ENCODE results near the gene SLC52A3. TPM values are rescaled to one million over a fixed set of nuclear protein-coding genes. Genes with fewer than 3 reads are reported as not detected.
"Not testable (repeated sequence)": the region's sequence is repeated elsewhere in the genome, so short reads cannot be mapped to it uniquely, and the experiment has no call there.

Gene SLC52A3
- total RNA-seq (not detected), polyA plus RNA-seq (not detected)

DNA sequence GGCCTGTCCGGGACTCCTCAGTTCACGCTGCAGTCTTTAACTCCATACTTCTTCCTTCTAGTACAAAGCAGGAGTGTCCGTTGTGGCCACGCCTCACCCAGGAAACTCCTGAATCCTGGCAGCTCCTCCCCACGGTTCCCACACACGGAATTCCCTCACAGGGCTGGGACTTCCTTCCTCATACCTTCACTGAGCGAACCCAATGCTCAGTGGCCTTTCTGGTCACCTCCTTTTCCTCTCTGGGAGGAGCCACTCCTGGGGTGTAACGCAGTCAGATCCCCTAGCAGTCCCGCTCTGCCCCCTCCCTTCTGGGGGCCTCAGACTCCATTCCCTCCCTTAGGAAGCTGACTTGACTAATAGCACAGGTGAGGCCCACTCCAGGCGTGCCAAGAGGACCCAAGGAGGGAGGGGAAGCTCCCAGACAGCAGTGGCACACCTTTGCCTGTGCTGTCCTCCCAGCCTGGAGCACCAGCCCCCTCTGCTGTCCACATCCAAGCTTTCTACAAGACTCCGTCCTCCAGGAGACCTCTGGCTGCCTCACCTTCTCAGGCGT is at the start of gene SLC52A3:
SLC52A3 (minus strand) TSS at position 75 of the 553 bp plus-strand sequence. CDS start 2,726 bp downstream, outside the sequence.
- Histone ChIP-seq H3K27ac (ENCODE audit: low read depth, low read length) (no peak within 1 kb of the TSS), H3K4me3 (ENCODE audit: low read length in 2 of 2) (no peak within 1 kb of the TSS), H3K27me3 (ENCODE audit: insufficient read depth, low read length) (no peaks in the 10 kb centered on the region), H3K36me3 (ENCODE audit: insufficient read depth, low read length) (no peaks in the 10 kb centered on the region), H3K9me3 (ENCODE audit: control insufficient read depth in 1 of 2, low read length in 2 of 2) (no peaks in the 10 kb centered on the region), H3K4me1 (ENCODE audit: insufficient read depth, low read length) (no peaks in the 10 kb centered on the region)
- peaks cover 8 to 18% of the 10 kb centered on the region in 2 donors for H3K27me3 Mint-ChIP-seq
- no peaks in the 10 kb centered on the region for H3K36me3 Mint-ChIP-seq
- H3K27ac Mint-ChIP-seq = no peak within 1 kb of the TSS
- ChIA-PET POLR2A (ENCODE audit: partially characterized antibody) (no interaction called here), CTCF (ENCODE audit: partially characterized antibody) (no interaction called here)
- H3K4me3 Mint-ChIP-seq = no peak within 1 kb of the TSS
- H3K4me1 Mint-ChIP-seq = no peaks in the 10 kb centered on the region
- H3K9me3 Mint-ChIP-seq = no peaks in the 10 kb centered on the region
- intact Hi-C loops (cut with micrococcal nuclease) = no loop called here
- DNase-seq = no peak

DNA sequence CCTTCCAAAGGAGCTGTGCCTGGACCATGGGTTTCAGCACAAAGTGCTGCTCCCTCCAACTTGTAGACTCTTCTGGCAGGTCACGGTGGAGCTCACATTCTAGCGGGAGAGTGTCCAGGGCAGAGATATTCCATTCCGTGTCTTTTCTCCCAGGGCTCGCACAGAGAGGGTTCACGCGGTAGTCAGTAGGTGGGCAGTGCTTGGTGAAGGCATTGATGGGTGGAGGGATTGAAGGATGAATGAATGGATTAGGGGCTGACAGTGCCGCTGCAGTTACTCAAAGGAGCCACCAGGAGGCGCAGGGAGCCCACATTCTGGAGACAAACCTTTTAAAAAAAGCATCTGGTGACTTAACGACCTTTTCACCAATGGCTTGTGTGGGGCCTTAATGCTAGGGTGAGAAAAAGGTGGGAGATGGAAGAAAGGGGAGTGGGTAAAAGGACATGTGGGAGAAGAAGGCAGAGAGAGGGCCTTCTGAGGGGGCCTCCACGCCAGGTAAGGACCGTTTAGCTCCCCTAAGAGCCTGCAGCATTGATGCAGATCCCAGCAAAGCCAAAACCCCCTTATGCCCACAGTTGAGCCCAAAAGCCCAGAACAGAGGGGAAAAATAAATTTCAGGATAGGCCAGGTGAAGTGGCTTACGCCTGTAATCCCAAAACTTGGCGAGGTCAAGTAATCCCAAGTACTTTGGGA is 47.8 kb upstream of the SLC52A3 start:
- Histone ChIP-seq H3K27me3 (ENCODE audit: insufficient read depth, low read length) (no peaks in the 10 kb centered on the region), H3K4me3 (ENCODE audit: low read length in 2 of 2) (no peak overlapping the region), H3K4me1 (ENCODE audit: insufficient read depth, low read length) (no peaks in the 10 kb centered on the region), H3K9me3 (ENCODE audit: control insufficient read depth in 1 of 2, low read length in 2 of 2) (no peaks in the 10 kb centered on the region), H3K36me3 (ENCODE audit: insufficient read depth, low read length) (no peaks in the 10 kb centered on the region), H3K27ac (ENCODE audit: low read depth, low read length) (no peak overlapping the region)
- ChIA-PET CTCF (ENCODE audit: partially characterized antibody) (interaction anchor here (0.7 to 7.0 kb wide), 12 partner anchors 12 to 397 kb away, joined by 3 to 239 read pairs (median 6); partner anchors contain the start of gene FAM110A), POLR2A (ENCODE audit: partially characterized antibody) (interaction anchor here (0.9 kb wide), 1 partner anchor 31 kb away, joined by 3 read pairs; no protein-coding TSS in a partner anchor)
- Mint-ChIP-seq H3K4me1 (peaks cover 3 to 5% (median 4%) of the 10 kb centered on the region in 4 donors), H3K9me3 (peaks cover 0 to 2% (median 0%) of the 10 kb centered on the region in 8 donors), H3K27ac (peak overlapping the region in 3 of 7 donors; percentile 65 to 86 (median 65)), H3K4me3 (no peak overlapping the region), H3K36me3 (no peaks in the 10 kb centered on the region), H3K27me3 (peaks cover 15 to 18% of the 10 kb centered on the region in 2 donors)
- intact Hi-C loops (cut with micrococcal nuclease) = no loop called here
- DNase-seq = peak; percentile 59 to 67 (median 64)

DNA sequence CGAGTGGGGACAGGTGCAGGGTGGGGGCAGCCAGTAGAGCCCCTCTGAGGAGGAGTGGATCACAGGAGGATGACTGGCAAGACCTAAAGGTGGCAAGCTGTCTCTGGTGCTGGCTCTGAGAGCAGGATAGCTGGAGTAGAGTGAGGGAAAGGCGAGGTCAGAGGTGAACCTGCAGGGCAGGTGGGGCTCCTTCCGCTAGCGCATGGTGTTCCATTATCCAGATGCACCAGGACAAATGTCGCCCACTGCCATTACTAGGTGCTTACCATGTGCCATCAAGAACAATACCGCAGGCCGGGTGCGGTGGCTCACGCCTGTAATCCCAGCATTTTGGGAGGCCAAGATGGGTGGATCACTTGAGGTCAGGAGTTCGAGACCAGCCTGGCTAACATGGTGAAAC is 46.9 kb upstream of the SLC52A3 start:
- no peaks in the 10 kb centered on the region for H3K9me3 Mint-ChIP-seq
- Histone ChIP-seq H3K27ac (ENCODE audit: low read depth, low read length) (no peak overlapping the region), H3K27me3 (ENCODE audit: insufficient read depth, low read length) (no peaks in the 10 kb centered on the region), H3K9me3 (ENCODE audit: control insufficient read depth in 1 of 2, low read length in 2 of 2) (no peaks in the 10 kb centered on the region), H3K4me3 (ENCODE audit: low read length in 2 of 2) (no peak overlapping the region), H3K36me3 (ENCODE audit: insufficient read depth, low read length) (no peaks in the 10 kb centered on the region), H3K4me1 (ENCODE audit: insufficient read depth, low read length) (no peaks in the 10 kb centered on the region)
- DNase-seq = no peak
- H3K36me3 Mint-ChIP-seq = no peaks in the 10 kb centered on the region
- peaks cover 15 to 18% of the 10 kb centered on the region in 2 donors for H3K27me3 Mint-ChIP-seq
- intact Hi-C loops (cut with micrococcal nuclease) = no loop called here
- POLR2A ChIA-PET (ENCODE audit: partially characterized antibody) = interaction anchor here (0.9 kb wide), 1 partner anchor 32 kb away, joined by 3 read pairs; no protein-coding TSS in a partner anchor
- H3K4me1 Mint-ChIP-seq = peaks cover 3 to 5% (median 4%) of the 10 kb centered on the region in 4 donors
- no peak overlapping the region for H3K27ac Mint-ChIP-seq
- CTCF ChIA-PET (ENCODE audit: partially characterized antibody) = interaction anchor here (0.7 to 7.0 kb wide), 11 partner anchors 11 to 398 kb away, joined by 3 to 239 read pairs (median 6); partner anchors contain the start of gene FAM110A
- peak overlapping the region in 1 of 8 donors; percentile 13 for H3K4me3 Mint-ChIP-seq

DNA sequence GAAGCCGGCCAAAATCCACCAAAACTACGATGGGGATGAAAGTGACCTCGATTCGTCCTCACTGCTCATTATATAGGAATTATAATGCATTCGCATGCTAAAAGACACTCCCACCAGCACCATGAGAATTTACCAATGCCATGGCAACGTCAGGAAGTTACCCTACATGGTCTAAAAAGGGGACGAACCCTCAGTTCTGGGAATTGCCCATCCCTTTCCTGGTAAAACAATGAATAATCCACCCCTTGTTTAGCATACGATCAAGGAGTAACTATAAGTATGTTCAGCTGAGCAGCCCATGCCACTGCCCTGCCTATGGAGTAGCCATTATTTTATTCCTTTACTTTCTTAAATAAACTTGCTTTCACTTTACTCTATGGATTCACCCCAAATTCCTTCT is 45.1 kb upstream of the SLC52A3 start:
- ChIA-PET POLR2A (ENCODE audit: partially characterized antibody) (no interaction called here), CTCF (ENCODE audit: partially characterized antibody) (no interaction called here)
- Mint-ChIP-seq H3K36me3 (no peaks in the 10 kb centered on the region), H3K9me3 (peaks cover 0 to 4% (median 0%) of the 10 kb centered on the region in 8 donors), H3K27ac (no peak overlapping the region), H3K4me1 (peaks cover 3 to 5% (median 4%) of the 10 kb centered on the region in 4 donors), H3K4me3 (no peak overlapping the region), H3K27me3 (peaks cover 22 to 24% of the 10 kb centered on the region in 2 donors)
- no peak for DNase-seq
- Histone ChIP-seq H3K36me3 (ENCODE audit: insufficient read depth, low read length) (no peaks in the 10 kb centered on the region), H3K4me1 (ENCODE audit: insufficient read depth, low read length) (no peaks in the 10 kb centered on the region), H3K4me3 (ENCODE audit: low read length in 2 of 2) (no peak overlapping the region), H3K27me3 (ENCODE audit: insufficient read depth, low read length) (no peaks in the 10 kb centered on the region), H3K27ac (ENCODE audit: low read depth, low read length) (no peak overlapping the region), H3K9me3 (ENCODE audit: control insufficient read depth in 1 of 2, low read length in 2 of 2) (no peaks in the 10 kb centered on the region)
- intact Hi-C loops (cut with micrococcal nuclease) = no loop called here

DNA sequence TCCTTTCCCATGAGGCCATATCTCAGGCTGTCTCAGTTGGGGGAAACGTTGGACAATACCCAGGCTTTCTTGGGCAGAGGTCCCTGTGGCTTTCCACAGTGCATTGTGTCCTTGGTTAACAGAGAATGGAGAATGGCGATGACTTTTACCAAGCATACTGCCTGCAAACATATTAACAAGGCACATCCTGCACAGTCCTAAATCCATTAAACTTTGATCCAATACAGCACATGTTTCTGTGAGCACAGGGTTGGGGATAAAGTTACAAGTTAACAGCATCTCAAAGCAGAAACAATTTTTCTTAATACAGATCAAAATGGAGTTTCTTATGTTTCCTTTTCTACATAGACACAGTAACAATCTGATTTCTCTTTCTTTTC is 44.1 kb upstream of the SLC52A3 start:
- H3K4me3 ChIP-seq (ENCODE audit: low read length in 2 of 2); H3K4me1 Mint-ChIP-seq; H3K4me1 ChIP-seq (ENCODE audit: insufficient read depth, low read length); POLR2A ChIA-PET (ENCODE audit: partially characterized antibody); H3K4me3 Mint-ChIP-seq; H3K9me3 ChIP-seq (ENCODE audit: control insufficient read depth in 1 of 2, low read length in 2 of 2); H3K27ac ChIP-seq (ENCODE audit: low read depth, low read length); H3K36me3 Mint-ChIP-seq; H3K36me3 ChIP-seq (ENCODE audit: insufficient read depth, low read length); intact Hi-C loops (cut with micrococcal nuclease); H3K27ac Mint-ChIP-seq; CTCF ChIA-PET (ENCODE audit: partially characterized antibody); DNase-seq; H3K9me3 Mint-ChIP-seq; H3K27me3 ChIP-seq (ENCODE audit: insufficient read depth, low read length): not testable (repeated sequence)
- H3K27me3 Mint-ChIP-seq = peaks cover 22 to 24% of the 10 kb centered on the region in 2 donors

DNA sequence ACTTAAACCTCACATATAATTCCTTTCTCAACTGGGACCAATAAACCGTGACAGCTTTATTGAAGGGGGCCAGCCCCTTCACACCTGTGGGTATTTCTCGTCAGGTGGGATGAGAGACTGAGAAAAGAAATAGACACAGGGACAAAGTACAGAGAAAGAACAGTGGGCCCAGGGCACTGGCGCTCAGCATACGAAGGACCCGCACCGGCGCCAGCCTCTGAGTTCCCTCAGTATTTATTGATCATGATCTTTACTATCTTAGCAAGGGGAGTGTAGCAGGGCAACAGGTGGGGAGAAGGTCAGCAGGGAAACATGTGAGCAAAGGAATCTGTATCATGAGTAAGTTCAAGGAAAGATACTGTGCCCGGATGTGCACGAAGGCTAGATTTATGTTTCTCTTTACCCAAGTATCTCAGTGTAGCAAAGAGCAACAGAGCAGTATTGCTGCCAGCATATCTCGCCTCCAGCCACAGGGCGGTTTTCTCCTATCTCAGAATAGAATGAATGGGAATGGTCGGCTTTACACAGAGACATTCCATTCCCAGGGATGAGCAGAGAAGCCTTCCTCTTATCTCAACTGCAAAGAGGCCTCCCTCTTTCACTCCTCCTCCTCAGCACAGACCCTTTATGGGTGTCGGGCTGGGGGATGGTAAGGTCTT is 43.6 kb upstream of the SLC52A3 start:
- peak overlapping the region in 1 of 7 donors; percentile 10 for H3K27ac Mint-ChIP-seq
- POLR2A ChIA-PET (ENCODE audit: partially characterized antibody) = not testable (repeated sequence)

DNA sequence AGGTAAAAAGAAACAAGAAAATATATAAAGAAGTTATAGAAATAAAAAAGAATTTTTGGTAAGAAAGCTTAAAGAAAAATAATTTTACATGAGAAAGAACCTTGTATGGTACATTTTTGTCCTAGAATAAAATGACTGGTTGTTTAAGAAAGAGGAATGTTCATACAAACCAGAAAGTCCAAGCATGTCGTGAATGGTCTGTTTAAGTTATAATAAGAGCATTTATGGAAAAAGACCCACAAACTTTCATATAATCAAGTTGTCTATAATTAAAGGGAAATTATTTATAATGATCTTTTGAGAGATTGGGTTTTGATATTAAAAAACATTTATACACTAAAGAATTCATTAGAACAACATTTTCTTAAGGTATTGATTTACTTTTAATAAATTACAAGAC is 37.4 kb upstream of the SLC52A3 start:
- H3K27ac ChIP-seq (ENCODE audit: low read depth, low read length) = no peak overlapping the region
- no peak overlapping the region for H3K27ac Mint-ChIP-seq
- no peak overlapping the region for H3K4me3 Mint-ChIP-seq
- intact Hi-C loops (cut with micrococcal nuclease) = no loop called here
- no peak overlapping the region for H3K4me3 ChIP-seq (ENCODE audit: low read length in 2 of 2)
- no peaks in the 10 kb centered on the region for H3K36me3 ChIP-seq (ENCODE audit: insufficient read depth, low read length)
- no peaks in the 10 kb centered on the region for H3K27me3 ChIP-seq (ENCODE audit: insufficient read depth, low read length)
- no peaks in the 10 kb centered on the region for H3K4me1 Mint-ChIP-seq
- H3K9me3 Mint-ChIP-seq = peaks cover 0 to 16% (median 9%) of the 10 kb centered on the region in 8 donors
- H3K36me3 Mint-ChIP-seq = no peaks in the 10 kb centered on the region
- CTCF ChIA-PET (ENCODE audit: partially characterized antibody) = interaction anchor here (3.0 kb wide), 1 partner anchor 151 kb away, joined by 15 read pairs; no protein-coding TSS in a partner anchor
- no peaks in the 10 kb centered on the region for H3K4me1 ChIP-seq (ENCODE audit: insufficient read depth, low read length)
- no peaks in the 10 kb centered on the region for H3K9me3 ChIP-seq (ENCODE audit: control insufficient read depth in 1 of 2, low read length in 2 of 2)
- peaks cover 14 to 19% of the 10 kb centered on the region in 2 donors for H3K27me3 Mint-ChIP-seq
- POLR2A ChIA-PET (ENCODE audit: partially characterized antibody) = no interaction called here
- DNase-seq = no peak

More for the DNA sequence above, 43.6 kb upstream of the SLC52A3 start:
- H3K4me3 ChIP-seq (ENCODE audit: low read length in 2 of 2); H3K4me1 Mint-ChIP-seq; H3K27ac ChIP-seq (ENCODE audit: low read depth, low read length); H3K9me3 ChIP-seq (ENCODE audit: control insufficient read depth in 1 of 2, low read length in 2 of 2); H3K9me3 Mint-ChIP-seq; DNase-seq; H3K36me3 ChIP-seq (ENCODE audit: insufficient read depth, low read length); H3K4me3 Mint-ChIP-seq; H3K27me3 ChIP-seq (ENCODE audit: insufficient read depth, low read length); H3K36me3 Mint-ChIP-seq; intact Hi-C loops (cut with micrococcal nuclease); H3K4me1 ChIP-seq (ENCODE audit: insufficient read depth, low read length): not testable (repeated sequence)
- H3K27me3 Mint-ChIP-seq = peaks cover 22 to 24% of the 10 kb centered on the region in 2 donors
- CTCF ChIA-PET (ENCODE audit: partially characterized antibody) = interaction anchor here (4.4 kb wide), 1 partner anchor 144 kb away, joined by 23 read pairs; no protein-coding TSS in a partner anchor
